Duodenal mucosa (tissue), 2 donors: ENCODE results near the gene ADAMTS17.

Experiments
- H3K27ac ChIP-seq: one replicate; pipeline ENCODE4 v1.7.0; 2013; ENCODE audit warnings: low read depth, low read length
- H3K27me3 ChIP-seq, 2 donors: one replicate each; pipeline ENCODE4 v1.7.0; 2013; ENCODE audit warnings: low read length in 2 of 2, control low read depth in 1 of 2; ENCODE audit not compliant: insufficient read depth in 2 of 2, control insufficient read depth in 1 of 2
- H3K36me3 ChIP-seq, 2 donors: one replicate each; pipeline ENCODE4 v1.7.0; 2013; ENCODE audit warnings: low read length in 2 of 2, control low read depth in 1 of 2; ENCODE audit not compliant: insufficient read depth in 2 of 2, control insufficient read depth in 1 of 2
- H3K4me1 ChIP-seq, 2 donors: one replicate each; pipeline ENCODE4 v1.7.0; 2013; ENCODE audit warnings: low read length in 2 of 2, control low read depth in 1 of 2; ENCODE audit not compliant: insufficient read depth in 2 of 2, control insufficient read depth in 1 of 2
- H3K4me3 ChIP-seq, 2 donors: one replicate each; pipeline ENCODE4 v1.7.0; 2013; ENCODE audit warnings: low read length in 2 of 2, low read depth in 1 of 2
- H3K9ac ChIP-seq, 2 donors: one replicate each; pipeline ENCODE4 v1.7.0; 2013; ENCODE audit warnings: low read length in 2 of 2, low read depth in 1 of 2
- H3K9me3 ChIP-seq, 2 donors: one replicate each; pipeline ENCODE4 v1.7.0; 2013; ENCODE audit warnings: low read length in 2 of 2, control low read depth in 1 of 2; ENCODE audit not compliant: control insufficient read depth in 1 of 2

Gene ADAMTS17

DNA sequence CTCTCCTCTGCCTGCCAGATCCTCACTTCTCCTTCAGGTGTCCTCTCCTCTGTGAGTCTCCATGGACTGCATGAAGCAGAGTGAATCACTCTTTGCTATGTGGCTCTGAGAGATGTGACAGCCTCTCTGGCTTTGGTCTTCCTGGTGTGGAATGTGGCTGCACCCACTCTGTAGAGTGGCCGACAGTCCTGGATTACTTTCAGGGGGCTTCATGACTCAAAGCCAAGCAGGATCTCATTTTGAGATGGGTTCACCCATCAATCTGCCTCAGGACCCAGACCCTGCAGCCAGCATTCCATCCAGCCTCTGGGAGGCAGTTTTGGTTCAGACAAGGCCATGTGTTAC lies 386.6 kb downstream of the ADAMTS17 start:
- no peak overlapping the region for H3K4me3 ChIP-seq

DNA sequence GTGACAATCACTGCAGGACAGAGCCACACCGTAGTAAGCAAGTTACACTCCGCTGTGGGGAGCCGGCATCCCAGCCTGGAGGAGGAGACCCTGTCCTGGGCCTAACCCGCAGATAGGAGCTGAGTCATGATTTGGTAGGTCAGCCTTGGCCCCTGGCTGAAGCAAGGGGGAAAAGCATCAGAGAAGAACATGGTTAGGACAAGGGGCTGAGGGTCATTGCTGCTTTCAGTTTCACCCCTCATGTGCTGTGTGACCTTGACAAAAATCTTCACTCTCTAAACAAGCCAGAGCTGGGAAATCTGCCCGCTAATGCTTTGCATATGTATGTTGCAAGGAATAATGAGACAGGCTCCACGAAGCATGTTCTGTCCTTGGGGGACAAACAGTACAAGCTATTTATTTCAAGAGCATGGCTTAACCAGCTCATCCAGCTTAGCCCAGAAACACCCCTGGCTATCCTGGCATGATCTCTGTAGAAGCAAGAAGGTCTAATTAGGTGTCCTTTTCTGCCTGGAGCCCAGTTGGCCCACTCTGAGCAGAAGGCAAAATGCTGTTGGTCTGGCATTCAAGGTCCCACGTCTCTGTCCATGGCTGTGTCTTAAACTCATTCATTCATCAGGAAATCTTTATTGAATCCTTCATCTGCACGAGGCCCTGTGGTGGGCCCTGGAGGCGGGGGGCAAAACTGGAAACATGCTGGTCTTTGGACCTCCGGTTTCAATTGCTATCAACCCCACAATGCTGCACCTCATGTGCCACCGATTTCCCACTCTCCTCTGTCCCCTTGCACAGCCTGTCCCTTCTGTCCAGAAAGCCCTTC lies 387.2 kb downstream of the ADAMTS17 start:
- H3K36me3 ChIP-seq = no peaks in the 10 kb centered on the region
- H3K4me1 ChIP-seq = peaks cover 0 to 4% of the 10 kb centered on the region in 2 donors
- no peaks in the 10 kb centered on the region for H3K9me3 ChIP-seq
- H3K27me3 ChIP-seq = no peaks in the 10 kb centered on the region
- H3K4me3 ChIP-seq = no peak overlapping the region
- H3K9ac ChIP-seq = no peak overlapping the region
- no peak overlapping the region for H3K27ac ChIP-seq

More for the DNA sequence above, 386.6 kb downstream of the ADAMTS17 start:
- no peaks in the 10 kb centered on the region for H3K36me3 ChIP-seq
- H3K27ac ChIP-seq = no peak overlapping the region
- no peak overlapping the region for H3K9ac ChIP-seq
- peaks cover 0 to 4% of the 10 kb centered on the region in 2 donors for H3K4me1 ChIP-seq
- H3K9me3 ChIP-seq = no peaks in the 10 kb centered on the region
- no peaks in the 10 kb centered on the region for H3K27me3 ChIP-seq

DNA sequence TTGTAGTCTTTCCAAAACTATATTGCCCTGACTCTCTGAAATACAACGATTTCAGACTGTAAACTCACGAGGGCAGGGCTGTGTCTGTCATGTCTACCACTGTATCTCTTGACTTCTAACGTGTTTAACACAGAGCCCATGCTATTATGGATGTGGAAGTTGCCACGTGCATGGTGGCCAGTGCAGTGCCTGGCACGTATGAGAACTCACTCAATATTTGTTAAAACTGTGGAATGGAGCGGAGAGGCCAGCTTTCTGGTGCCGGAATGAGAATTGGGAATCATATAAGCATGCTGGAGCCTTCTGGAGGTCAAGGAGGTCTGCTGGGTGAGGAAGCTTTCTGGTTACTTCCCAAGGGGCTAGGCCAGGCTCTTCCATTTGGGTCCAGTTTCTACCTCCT lies 387.9 kb downstream of the ADAMTS17 start:
- H3K27ac ChIP-seq = no peak overlapping the region

DNA sequence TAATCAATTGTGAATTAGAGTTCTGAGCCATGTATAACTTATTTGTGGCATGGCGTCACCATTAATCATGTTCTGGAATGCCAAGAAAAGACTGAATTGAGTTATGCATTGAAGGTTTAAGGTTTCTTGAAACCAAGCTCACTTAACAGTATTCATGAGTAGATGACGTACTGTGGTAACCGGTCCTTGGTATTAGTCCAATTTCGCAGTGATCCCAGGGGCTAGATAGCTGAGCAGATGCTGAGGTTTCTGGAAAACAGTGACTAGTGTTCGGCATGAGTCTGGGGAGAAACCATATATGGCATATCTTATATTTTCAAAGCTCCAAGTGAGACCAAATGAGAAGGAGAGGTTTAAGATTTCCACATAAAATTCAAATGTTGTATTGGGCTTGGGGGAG lies 390.3 kb downstream of the ADAMTS17 start:
- Histone ChIP-seq H3K27ac (no peak overlapping the region), H3K9me3 (no peaks in the 10 kb centered on the region)

More for the DNA sequence above, 387.9 kb downstream of the ADAMTS17 start:
- Histone ChIP-seq H3K9me3 (no peaks in the 10 kb centered on the region), H3K4me3 (no peak overlapping the region), H3K9ac (no peak overlapping the region), H3K4me1 (peaks cover 0 to 4% of the 10 kb centered on the region in 2 donors), H3K36me3 (no peaks in the 10 kb centered on the region), H3K27me3 (no peaks in the 10 kb centered on the region)

DNA sequence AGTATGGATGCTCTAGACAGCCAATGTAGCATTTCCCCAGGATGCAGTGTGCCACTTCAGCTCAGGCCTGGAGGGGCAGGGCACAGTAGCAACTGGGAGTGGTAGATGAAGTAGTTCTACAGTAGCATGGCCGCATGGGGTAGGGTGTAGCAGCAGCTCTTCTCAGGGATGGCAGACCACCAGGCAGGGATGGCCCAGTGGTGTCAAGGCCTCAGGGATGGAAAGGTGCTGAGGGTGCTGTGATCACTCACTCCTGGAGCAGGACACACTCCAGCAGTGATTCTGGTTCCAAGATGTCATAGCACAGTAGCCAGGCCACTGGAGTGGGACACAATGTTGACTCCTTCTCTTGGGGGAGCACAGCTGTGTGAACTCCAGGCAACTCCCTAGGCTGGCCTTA lies 397.6 kb downstream of the ADAMTS17 start:
- no peaks in the 10 kb centered on the region for H3K4me1 ChIP-seq
- peaks cover 7 to 11% of the 10 kb centered on the region in 2 donors for H3K9me3 ChIP-seq
- peaks cover 0 to 4% of the 10 kb centered on the region in 2 donors for H3K27me3 ChIP-seq
- no peaks in the 10 kb centered on the region for H3K36me3 ChIP-seq
- no peak overlapping the region for H3K9ac ChIP-seq
- no peak overlapping the region for H3K4me3 ChIP-seq
- H3K27ac ChIP-seq = no peak overlapping the region

More for the DNA sequence above, 390.3 kb downstream of the ADAMTS17 start:
- H3K36me3 ChIP-seq = no peaks in the 10 kb centered on the region
- H3K27me3 ChIP-seq = no peaks in the 10 kb centered on the region
- peaks cover 0 to 4% of the 10 kb centered on the region in 2 donors for H3K4me1 ChIP-seq
- no peak overlapping the region for H3K9ac ChIP-seq
- no peak overlapping the region for H3K4me3 ChIP-seq

DNA sequence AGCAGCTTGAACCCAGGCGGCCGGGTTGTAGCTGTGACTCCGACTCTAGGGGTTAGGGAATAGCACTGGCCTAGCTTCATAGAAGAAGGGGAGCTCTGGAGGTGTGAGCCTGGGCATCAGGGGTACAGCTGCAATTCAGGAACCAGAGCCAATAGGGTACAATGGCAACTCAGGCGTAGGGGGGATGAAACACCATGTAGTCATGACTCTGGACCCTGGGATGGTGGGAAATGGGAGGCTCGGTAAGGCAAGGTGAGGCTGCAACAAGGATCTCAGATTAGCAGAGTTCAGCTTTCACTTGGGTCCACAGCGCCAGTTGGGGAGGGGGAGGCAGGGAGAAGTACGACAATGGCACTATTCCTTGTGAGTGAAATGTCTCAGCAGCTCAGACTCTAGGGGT lies 398.3 kb downstream of the ADAMTS17 start:
- Histone ChIP-seq H3K4me1 (no peaks in the 10 kb centered on the region), H3K36me3 (no peaks in the 10 kb centered on the region), H3K27me3 (peaks cover 0 to 4% of the 10 kb centered on the region in 2 donors), H3K4me3 (no peak overlapping the region), H3K9me3 (peaks cover 7 to 11% of the 10 kb centered on the region in 2 donors), H3K9ac (no peak overlapping the region), H3K27ac (no peak overlapping the region)

DNA sequence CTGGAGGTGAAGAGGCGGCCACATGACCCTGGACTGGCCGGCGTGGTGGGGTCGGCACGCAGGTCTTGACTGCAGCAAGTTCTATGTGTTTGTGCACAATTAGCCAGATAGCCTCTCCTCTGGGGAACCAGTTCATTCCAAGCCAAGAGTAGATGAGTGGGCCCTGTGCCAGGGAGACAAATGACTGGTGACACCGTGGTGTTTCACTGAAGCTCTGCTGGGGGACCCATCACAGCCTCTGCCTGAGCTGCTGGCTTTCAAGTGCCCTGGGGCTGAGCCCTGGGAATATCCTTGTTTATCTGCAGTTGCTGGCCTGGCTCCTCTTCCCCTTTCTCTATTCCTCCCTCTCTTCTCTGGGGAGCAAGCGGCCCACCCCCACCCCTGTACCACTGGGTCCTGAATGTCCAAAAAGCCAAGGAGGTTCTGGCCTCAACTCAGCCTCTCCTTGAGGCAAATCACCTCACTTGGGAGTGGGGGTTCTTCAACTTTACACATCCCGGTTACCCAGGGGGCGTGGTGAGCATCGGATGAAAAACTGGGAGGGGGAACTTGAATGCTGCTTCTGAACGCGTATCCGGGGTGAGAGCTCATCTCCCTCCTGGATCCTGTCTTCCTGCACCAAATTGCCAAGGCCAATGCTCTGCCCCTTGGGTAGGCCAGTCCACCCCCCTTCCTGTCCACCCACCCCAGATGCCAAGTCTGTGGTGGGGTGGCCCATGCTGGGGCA lies 408.9 kb downstream of the ADAMTS17 start:
- H3K36me3 ChIP-seq = no peaks in the 10 kb centered on the region
- H3K4me3 ChIP-seq = no peak overlapping the region
- no peaks in the 10 kb centered on the region for H3K9me3 ChIP-seq
- H3K27ac ChIP-seq = no peak overlapping the region
- H3K27me3 ChIP-seq = no peaks in the 10 kb centered on the region
- H3K4me1 ChIP-seq = peaks cover 6 to 7% of the 10 kb centered on the region in 2 donors
- H3K9ac ChIP-seq = no peak overlapping the region

DNA sequence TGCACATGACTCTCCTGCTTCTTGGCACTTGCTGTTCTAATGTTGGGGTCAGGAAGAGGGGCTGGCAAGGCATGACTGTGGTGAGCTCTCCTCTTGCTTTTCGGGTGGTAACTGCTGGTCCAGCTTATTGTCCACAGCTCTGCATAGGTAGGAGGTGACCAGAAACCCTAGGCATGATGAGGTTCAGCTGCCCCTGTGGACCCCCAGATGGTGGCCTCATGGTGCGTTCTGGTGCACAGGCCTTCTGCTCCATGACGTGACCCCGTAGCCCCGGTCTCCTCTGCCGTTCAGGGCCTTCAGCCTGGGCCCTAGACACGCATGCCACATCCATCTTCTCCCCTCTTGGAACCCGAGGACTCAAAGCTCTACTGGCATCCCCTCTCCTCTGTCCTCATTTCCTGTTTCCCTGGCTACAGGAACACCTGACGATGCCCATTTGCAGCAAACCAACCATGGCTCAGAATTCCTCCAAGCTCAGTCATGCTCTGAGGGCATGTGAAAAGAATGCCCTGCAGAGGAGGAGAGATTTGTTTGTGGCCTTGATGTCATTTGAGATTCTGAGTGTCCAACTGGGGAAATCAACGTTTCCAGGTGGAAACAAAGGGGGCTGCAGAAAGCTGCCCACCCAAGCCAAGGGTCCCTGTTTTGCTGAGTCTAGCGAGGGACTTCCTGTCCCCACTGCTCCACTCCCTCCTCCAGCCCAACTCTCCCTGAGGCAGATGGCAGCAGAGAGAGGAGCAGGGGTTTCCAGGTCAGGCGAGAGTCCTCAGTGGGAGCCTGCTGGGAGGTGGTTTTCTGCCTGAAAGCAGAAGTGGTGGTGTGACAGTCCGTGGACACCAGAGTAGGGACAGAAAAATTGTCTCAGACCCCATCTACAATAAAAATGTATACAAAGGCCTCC lies 409.8 kb downstream of the ADAMTS17 start:
- H3K9ac ChIP-seq = no peak overlapping the region
- H3K36me3 ChIP-seq = no peaks in the 10 kb centered on the region
- H3K27me3 ChIP-seq = no peaks in the 10 kb centered on the region
- H3K4me3 ChIP-seq = no peak overlapping the region
- no peaks in the 10 kb centered on the region for H3K9me3 ChIP-seq
- H3K4me1 ChIP-seq = peaks cover 6 to 7% of the 10 kb centered on the region in 2 donors
- no peak overlapping the region for H3K27ac ChIP-seq

DNA sequence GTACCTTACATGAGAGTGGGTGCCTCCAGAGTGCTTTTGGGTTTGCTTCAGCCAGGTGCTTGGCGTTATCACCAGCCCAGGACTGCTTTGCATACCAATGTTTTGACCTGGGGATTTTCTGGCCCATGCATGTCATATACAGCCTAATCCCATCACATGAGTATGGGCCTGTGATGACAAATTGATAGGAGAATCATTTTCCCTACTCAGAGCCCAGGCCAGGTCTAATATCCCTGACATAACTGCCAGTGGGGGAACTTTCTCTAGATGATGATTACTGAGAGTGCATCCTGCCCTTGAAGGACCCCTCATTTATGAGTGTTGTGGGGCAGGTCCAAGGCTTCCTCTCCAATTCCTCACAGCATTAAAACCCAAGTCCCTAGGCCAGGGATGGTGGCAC lies 411.1 kb downstream of the ADAMTS17 start:
- no peak overlapping the region for H3K9ac ChIP-seq
- no peak overlapping the region for H3K4me3 ChIP-seq
- no peaks in the 10 kb centered on the region for H3K36me3 ChIP-seq
- H3K27ac ChIP-seq = no peak overlapping the region
- no peaks in the 10 kb centered on the region for H3K27me3 ChIP-seq
- no peaks in the 10 kb centered on the region for H3K9me3 ChIP-seq
- peaks cover 6 to 12% of the 10 kb centered on the region in 2 donors for H3K4me1 ChIP-seq
